Heart right ventricle (tissue), 16 donors: Measurements from ENCODE around the gene BPGM. TPM values are rescaled to one million over a fixed set of nuclear protein-coding genes. Genes with fewer than 3 reads are reported as not detected.

ENCODE experiments used
- ATAC-seq, 8 donors: fragments of 200-7000 bp; cut with Tn5 transposase; one replicate each; pipeline ENCODE4 v1.9.1; 2020; ENCODE audit warnings: mild to moderate bottlenecking in 8 of 8, moderate library complexity in 8 of 8, moderate number of reproducible peaks in 1 of 8
- DNase-seq, 2 donors: peaks; one replicate each; pipeline ENCODE4 v3.0.0-alpha.2; 2020
- H3K27ac ChIP-seq, 10 donors: fragments of 200-600 bp; sonication (generic) in 2 of 10; one replicate each; pipeline versions ENCODE4 v1.5.0 to v1.8.0; 2020 to 2022; ENCODE audit warnings: mild to moderate bottlenecking in 3 of 10
- H3K27me3 ChIP-seq, 7 donors: fragments of 200-600 bp; one replicate each; pipeline ENCODE4 v1.8.0; 2021 to 2022; ENCODE audit warnings: mild to moderate bottlenecking in 2 of 7
- H3K36me3 ChIP-seq, 9 donors: fragments of 200-600 bp; sonication (generic) in 1 of 9; one replicate each; pipeline versions ENCODE4 v1.5.0 to v1.8.0; 2020 to 2022; ENCODE audit warnings: mild to moderate bottlenecking in 2 of 9
- H3K4me1 ChIP-seq, 9 donors: fragments of 200-600 bp; sonication (generic) in 1 of 9; one replicate each; pipeline versions ENCODE4 v1.5.0 to v1.8.0; 2020 to 2022; ENCODE audit warnings: mild to moderate bottlenecking in 4 of 9
- H3K4me3 ChIP-seq, 10 donors: fragments of 200-600 bp; sonication (generic) in 2 of 10; one replicate each; pipeline versions ENCODE4 v1.5.0 to v1.8.0; 2020 to 2022; ENCODE audit warnings: mild to moderate bottlenecking in 7 of 10, moderate library complexity in 2 of 10
- H3K9me3 ChIP-seq, 11 donors: fragments of 200-600 bp in 10 of 11; sonication (generic) in 2 of 11; one replicate each; pipeline versions ENCODE4 v1.5.0 to v1.8.0; 2013 to 2022; ENCODE audit warnings: mild to moderate bottlenecking in 2 of 11, control low read depth in 1 of 11, moderate library complexity in 1 of 11
- WGBS, 2 donors: extraction: QIAGEN DNeasy Blood & Tissue Kit; methylation state at CpG; one replicate each; pipeline ENCODE4 v1.1.7; 2013; ENCODE audit warnings: inconsistent platforms in 1 of 2; 5-methylcytosine and 5-hydroxymethylcytosine counted together
- intact Hi-C, 10 donors: fragments of 100-400 bp; cut with DNase I; formaldehyde crosslinking; loops; one replicate each; pipeline versions ENCODE4 v1.11.1 to v1.14.2; 2022
- polyA plus RNA-seq, 2 donors: library from polyadenylated mRNA; stranded (reverse); fragments of 200-250 nt; gene quantifications; one replicate each; pipeline ENCODE4 v1.2.3, GENCODE V29; 2013
- total RNA-seq, 10 donors: library from RNA; stranded (reverse); fragmentation: NEBNext Ultra II Directional in 3 of 10; extraction: Animal tissue kit (Norgen Biotek cat#: 25700) in 3 of 10; gene quantifications; one replicate each; pipeline versions ENCODE4 v1.2.1 to v1.2.4, GENCODE V29; 2021 to 2023
- TF ChIP-seq, protein P1 (sequence below), 9 donors: fragments of 200-600 bp; sonication (generic) in 2 of 9; IDR thresholded peaks; one replicate each; pipeline versions ENCODE4 v1.5.0 to v1.8.0; 2021 to 2022; ENCODE audit warnings: antibody characterized with exemption in 9 of 9, mild to moderate bottlenecking in 5 of 9, moderate library complexity in 1 of 9
- donor health status: Arrhythmogenic right ventricular cardiomyopathy.
- donor health status: ischemic (EF 13 %, LVEDD 7.1; RV severe dilation, severe dysfunction).
- donor health status: healthy with polysubstance abuse.
- donor health status: DM: no; HTN: yes; CAD: no.
- donor health status: DM: no; HTN: no; CAD: no.
- donor health status: ischemic (EF 25% LVEDD 6.9; RV normal size, moderate dysfunction).
- donor health status: ischemic (EF 25% LVEDD 5.7; RV mildly dilated, moderate dysfunction).
- donor health status: healthy.
- donor health status: DM: yes; HTN: yes; CAD: no.
- donor health status: Ischemic cardiomyopathy.
- donor health status: ischemic (EF 35%, LVEDD 5.7; RV mildly dilated, moderate dysfunction).
- donor health status: nonischemic (EF 11% LVEDD 7.7; RV severe dilation, severe dysfunction).
- donor health status: DM: yes; HTN: yes; CAD: no.
- donor health status: PGD.
- donor health status: ischemic (EF 29% LVEDD 5.4; RV normal size, mild dysfunction).
- donor health status: nonischemic (EF 23%, LVEDD 6.1; RV moderate dilation, normal function).

The BPGM gene
- total and polyA plus RNA-seq, 12 donors: 12.4 to 19.7 (median 14.9) TPM

DNA sequence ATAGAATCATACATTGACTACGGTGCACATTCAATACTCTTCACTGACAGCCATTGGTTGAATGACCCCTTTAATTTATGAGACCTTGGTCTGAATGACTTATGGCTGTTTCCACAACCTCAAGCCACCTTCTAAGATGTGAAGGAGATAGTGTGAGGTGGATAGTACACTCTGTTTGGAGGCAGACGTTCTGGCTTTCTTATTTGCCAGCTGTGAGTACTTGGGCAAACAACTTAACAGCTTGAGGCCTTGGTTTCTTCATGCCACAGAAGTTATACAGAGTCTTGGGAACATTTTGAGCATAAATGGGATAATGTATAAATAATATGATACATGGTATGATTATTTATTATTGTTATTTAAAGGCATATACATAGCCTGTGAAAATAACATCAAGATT, 62.0 kb downstream of the BPGM start:
- H3K36me3 ChIP-seq: no peaks in the 10 kb centered on the region
- TF ChIP-seq, protein P1, sequence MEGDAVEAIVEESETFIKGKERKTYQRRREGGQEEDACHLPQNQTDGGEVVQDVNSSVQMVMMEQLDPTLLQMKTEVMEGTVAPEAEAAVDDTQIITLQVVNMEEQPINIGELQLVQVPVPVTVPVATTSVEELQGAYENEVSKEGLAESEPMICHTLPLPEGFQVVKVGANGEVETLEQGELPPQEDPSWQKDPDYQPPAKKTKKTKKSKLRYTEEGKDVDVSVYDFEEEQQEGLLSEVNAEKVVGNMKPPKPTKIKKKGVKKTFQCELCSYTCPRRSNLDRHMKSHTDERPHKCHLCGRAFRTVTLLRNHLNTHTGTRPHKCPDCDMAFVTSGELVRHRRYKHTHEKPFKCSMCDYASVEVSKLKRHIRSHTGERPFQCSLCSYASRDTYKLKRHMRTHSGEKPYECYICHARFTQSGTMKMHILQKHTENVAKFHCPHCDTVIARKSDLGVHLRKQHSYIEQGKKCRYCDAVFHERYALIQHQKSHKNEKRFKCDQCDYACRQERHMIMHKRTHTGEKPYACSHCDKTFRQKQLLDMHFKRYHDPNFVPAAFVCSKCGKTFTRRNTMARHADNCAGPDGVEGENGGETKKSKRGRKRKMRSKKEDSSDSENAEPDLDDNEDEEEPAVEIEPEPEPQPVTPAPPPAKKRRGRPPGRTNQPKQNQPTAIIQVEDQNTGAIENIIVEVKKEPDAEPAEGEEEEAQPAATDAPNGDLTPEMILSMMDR (IDR thresholded peaks at IDR 0.05): no peak
- DNase-seq (no peak), ATAC-seq (no peak)
- peaks cover 0 to 20% (median 0%) of the 10 kb centered on the region in 9 donors for H3K4me1 ChIP-seq
- intact Hi-C loops: no loop called here
- no peak overlapping the region for H3K27ac ChIP-seq
- H3K4me3 ChIP-seq: no peak overlapping the region
- 71 to 81% methylated on average over 2 of the region's 2 CpGs for WGBS, 2 donors
- no peaks in the 10 kb centered on the region for H3K9me3 ChIP-seq
- H3K27me3 ChIP-seq: no peaks in the 10 kb centered on the region

DNA sequence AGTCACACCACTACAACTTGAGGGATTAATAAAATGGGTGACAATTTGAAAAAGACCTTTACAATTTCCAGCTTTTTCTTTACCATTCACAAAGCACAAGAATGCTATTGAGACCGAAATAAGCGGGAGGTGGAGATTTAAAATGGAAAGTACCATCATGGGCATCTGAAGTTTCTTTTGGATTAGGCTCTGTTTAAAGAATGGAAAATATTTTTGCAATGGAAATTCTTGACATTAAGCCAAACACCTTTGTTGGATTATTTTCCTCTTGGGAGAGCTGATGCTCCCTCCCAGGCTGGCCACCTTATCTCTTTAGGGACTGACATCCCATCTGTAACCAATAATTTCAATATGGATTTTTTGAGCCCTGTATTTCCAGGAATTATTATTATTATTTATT, 62.5 kb downstream of the BPGM start:
- Histone ChIP-seq H3K4me1 (peaks cover 0 to 16% (median 0%) of the 10 kb centered on the region in 9 donors), H3K27ac (no peak overlapping the region), H3K27me3 (no peaks in the 10 kb centered on the region), H3K36me3 (no peaks in the 10 kb centered on the region), H3K4me3 (no peak overlapping the region), H3K9me3 (no peaks in the 10 kb centered on the region)
- TF ChIP-seq, protein P1 (IDR thresholded peaks at IDR 0.05): no peak
- DNase-seq (no peak), ATAC-seq (no peak)
- WGBS, 2 donors: 88 to 89% methylated on average over 2 of the region's 2 CpGs
- intact Hi-C loops: no loop called here

DNA sequence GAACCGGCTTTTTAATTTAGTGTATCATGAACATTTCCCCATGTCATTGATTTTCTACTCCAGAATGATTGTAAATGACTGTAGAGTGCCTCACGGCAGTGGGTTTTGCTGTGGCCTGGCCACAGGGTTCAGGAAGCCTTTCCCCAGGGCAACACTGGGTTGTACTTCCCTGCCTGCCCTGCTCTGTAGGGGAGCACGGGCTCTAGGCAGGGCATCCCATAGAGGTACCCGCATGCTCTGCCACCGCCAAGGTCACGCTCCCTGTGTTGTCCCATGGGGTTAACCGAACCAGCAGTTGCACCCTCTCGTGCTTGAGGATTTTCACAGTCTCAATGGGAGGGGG, 63.8 kb downstream of the BPGM start:
- H3K4me1 ChIP-seq: peaks cover 0 to 10% (median 0%) of the 10 kb centered on the region in 9 donors

DNA sequence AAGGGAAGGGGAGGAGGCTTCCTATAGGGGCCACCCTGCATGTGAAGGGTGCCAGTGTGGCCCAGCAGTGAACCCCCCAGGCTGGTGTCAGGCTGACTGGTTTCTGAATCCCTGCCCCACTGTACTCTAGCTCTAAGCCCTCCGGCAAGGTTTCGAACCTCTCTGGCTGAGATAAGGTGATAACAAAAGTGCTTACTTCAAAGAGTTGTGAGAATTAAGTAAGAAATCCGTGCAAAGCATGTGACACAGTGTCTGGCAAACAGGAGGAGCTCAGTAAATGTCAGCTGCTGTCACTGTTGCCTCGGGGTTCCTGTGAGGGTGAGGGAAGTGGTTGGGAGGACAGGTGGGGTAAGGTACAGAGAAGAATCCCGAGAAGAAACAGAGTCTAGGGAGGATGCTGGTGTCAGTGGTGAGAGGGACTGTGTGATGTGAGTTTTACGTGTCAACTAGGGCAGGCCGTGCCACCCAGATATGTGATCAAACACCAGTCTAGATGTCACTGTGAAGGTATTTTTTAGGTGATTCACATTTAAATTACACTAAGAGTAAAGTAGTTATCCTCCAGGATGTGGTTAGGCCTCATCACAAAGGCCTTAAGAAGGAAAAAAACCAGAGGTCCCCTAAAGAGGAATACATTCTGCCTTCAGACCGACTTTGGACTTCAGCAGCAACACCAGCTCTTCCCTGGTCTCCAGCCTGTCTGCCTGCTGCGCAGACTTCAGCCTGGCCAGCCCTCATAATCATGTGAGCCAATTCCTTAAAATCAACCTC, 64.4 kb downstream of the BPGM start:
- Histone ChIP-seq H3K4me1 (peaks cover 0 to 10% (median 0%) of the 10 kb centered on the region in 9 donors), H3K36me3 (no peaks in the 10 kb centered on the region), H3K4me3 (no peak overlapping the region), H3K27ac (no peak overlapping the region), H3K27me3 (no peaks in the 10 kb centered on the region), H3K9me3 (no peaks in the 10 kb centered on the region)
- TF ChIP-seq, protein P1 (IDR thresholded peaks at IDR 0.05): no peak
- 72 to 73% methylated on average over 9 of the region's 9 CpGs for WGBS, 2 donors
- intact Hi-C loops: no loop called here
- ATAC-seq (peak in 3 of 8 donors; percentile 17 to 42 (median 24)), DNase-seq (no peak)

More for the DNA sequence above, 63.8 kb downstream of the BPGM start:
- intact Hi-C loops: no loop called here
- Histone ChIP-seq H3K36me3 (no peaks in the 10 kb centered on the region), H3K27me3 (no peaks in the 10 kb centered on the region), H3K4me3 (no peak overlapping the region), H3K27ac (no peak overlapping the region), H3K9me3 (no peaks in the 10 kb centered on the region)
- peak in 3 of 8 donors; percentile 17 to 37 (median 19) for ATAC-seq
- WGBS, 2 donors: 90 to 91% methylated on average over 8 of the region's 8 CpGs
- DNase-seq: no peak
- TF ChIP-seq, protein P1 (IDR thresholded peaks at IDR 0.05): no peak
